ENCODE measurements around the gene UBAC2. TPM values are rescaled to one million over a fixed set of nuclear protein-coding genes. Genes with fewer than 3 reads are reported as not detected.
"Not testable (repeated sequence)": the region's sequence is repeated elsewhere in the genome, so short reads cannot be mapped to it uniquely, and the experiment has no call there.

Gene UBAC2
- total and polyA plus RNA-seq, 2 of the 8 experiments (the other 6 are each of a cell fraction or from before 2014, with no cell fraction given): 75.9 to 76.9 TPM

- H3K9me3 ChIP-seq (ENCODE audit: insufficient read depth in 2 of 2, low read depth in 1 of 2, low read length in 1 of 2); H3K18ac ChIP-seq (ENCODE audit: extremely low read depth, low read length); H4K8ac ChIP-seq (ENCODE audit: extremely low read depth, insufficient read depth, low read length); FAIRE-seq; H3K9ac ChIP-seq (replicated peaks in 1 of 4; ENCODE audit: extremely low read depth in 1 of 4, low read depth in 3 of 4, low read length in 3 of 4); H3K56ac ChIP-seq (replicated peaks; ENCODE audit: insufficient read length, low read depth, low read length); H2AK5ac ChIP-seq (ENCODE audit: low read depth, low read length); H3K27me3 ChIP-seq (replicated peaks in 1 of 4; ENCODE audit: control insufficient read depth in 3 of 4, extremely low read depth in 1 of 4, insufficient read depth in 3 of 4, low read length in 3 of 4); H3K4me1 ChIP-seq (replicated peaks in 1 of 4; ENCODE audit: control insufficient read depth in 3 of 4, insufficient read depth in 4 of 4, low read length in 3 of 4); POLR2A ChIA-PET (ENCODE audit: partially characterized antibody); H2BK15ac ChIP-seq (ENCODE audit: low read length); H3K4ac ChIP-seq (replicated peaks; ENCODE audit: insufficient read length, low read depth, low read length); H2BK5ac ChIP-seq (ENCODE audit: low read depth, low read length); H3K27ac ChIP-seq (ENCODE audit: low read depth, low read length); H2BK12ac ChIP-seq (ENCODE audit: low read depth, low read length); H3K36me3 ChIP-seq (ENCODE audit: control insufficient read depth in 2 of 4, insufficient read depth in 4 of 4, low read length in 3 of 4); H4K91ac ChIP-seq (replicated peaks; ENCODE audit: insufficient read length, low read length); H3K4me2 ChIP-seq (ENCODE audit: insufficient read depth in 1 of 2, low read depth in 2 of 2, low read length in 2 of 2); DNase-seq (ENCODE audit: low read depth in 1 of 2, low spot score in 2 of 2); H3K14ac ChIP-seq (ENCODE audit: insufficient read length); H2AFZ ChIP-seq (ENCODE audit: low read length); H2BK120ac ChIP-seq (replicated peaks; ENCODE audit: low read depth, low read length); H3K23ac ChIP-seq (ENCODE audit: insufficient read length); H3K4me3 ChIP-seq (ENCODE audit: extremely low read depth in 1 of 4, insufficient read depth in 2 of 4, low read depth in 3 of 4, low read length in 4 of 4); H3K79me2 ChIP-seq (ENCODE audit: control insufficient read depth in 1 of 2, insufficient read depth in 2 of 2, low read length in 2 of 2); H4K20me1 ChIP-seq (replicated peaks in 1 of 2; ENCODE audit: control insufficient read depth in 1 of 2, insufficient read depth in 2 of 2, low read length in 2 of 2); H3K79me1 ChIP-seq (ENCODE audit: low read depth, low read length); H4K5ac ChIP-seq (ENCODE audit: insufficient read length, low read depth, low read length); H3K23me2 ChIP-seq (ENCODE audit: low read depth, low read length); H2BK20ac ChIP-seq (ENCODE audit: low read length): not testable (repeated sequence)
- CTCF ChIA-PET (ENCODE audit: partially characterized antibody): interaction anchor here (0.9 to 16.2 kb wide), 2 partner anchors 15 to 42 kb away, joined by 3 to 227 read pairs; no protein-coding TSS in a partner anchor
- 92% methylated on average over 5 of the region's 7 CpGs; no CpG with 5 or more reads in 1 of the 2 experiments for WGBS, 2 experiments (ENCODE audit: extremely low coverage in 1 of 2, insufficient coverage in 1 of 2, insufficient read length in 1 of 2, insufficient replicate concordance in 2 of 2, low coverage in 1 of 2, low lambda C conversion rate in 2 of 2, missing lambda C conversion rate in 1 of 2)
These were observed 192.7 kb downstream of the UBAC2 start for GRCh38 chr13:99393391-99393790.
